Vagina (tissue), 2 donors: Measurements from ENCODE around the gene PPIB.

Experiments used
- POLR2A ChIP-seq, 2 donors: fragments of 450-650 bp; IDR thresholded peaks; one replicate each; pipeline ENCODE4 v1.6.1; 2017; ENCODE audit warnings: antibody characterized with exemption in 2 of 2, mild to moderate bottlenecking in 2 of 2, moderate library complexity in 2 of 2
- POLR2AphosphoS5 ChIP-seq, 2 donors: sonication (generic); formaldehyde crosslinking; IDR thresholded peaks; one replicate each; pipeline ENCODE4 v1.9.0; 2017; ENCODE audit warnings: antibody characterized with exemption in 2 of 2, mild to moderate bottlenecking in 2 of 2, low read depth in 1 of 2; ENCODE audit not compliant: insufficient read depth in 1 of 2
- TF ChIP-seq, protein P1 (sequence below), 3 experiments: fragments of 450-650 bp in 2 of 3; fragments of 200-600 bp in 1 of 3; sonication (generic) in 1 of 3; IDR thresholded peaks; one replicate each; pipeline ENCODE4 v1.5.1; 2017 to 2019; ENCODE audit warnings: antibody characterized with exemption in 3 of 3, mild to moderate bottlenecking in 2 of 3, moderate library complexity in 2 of 3

- TF ChIP-seq, protein P1, sequence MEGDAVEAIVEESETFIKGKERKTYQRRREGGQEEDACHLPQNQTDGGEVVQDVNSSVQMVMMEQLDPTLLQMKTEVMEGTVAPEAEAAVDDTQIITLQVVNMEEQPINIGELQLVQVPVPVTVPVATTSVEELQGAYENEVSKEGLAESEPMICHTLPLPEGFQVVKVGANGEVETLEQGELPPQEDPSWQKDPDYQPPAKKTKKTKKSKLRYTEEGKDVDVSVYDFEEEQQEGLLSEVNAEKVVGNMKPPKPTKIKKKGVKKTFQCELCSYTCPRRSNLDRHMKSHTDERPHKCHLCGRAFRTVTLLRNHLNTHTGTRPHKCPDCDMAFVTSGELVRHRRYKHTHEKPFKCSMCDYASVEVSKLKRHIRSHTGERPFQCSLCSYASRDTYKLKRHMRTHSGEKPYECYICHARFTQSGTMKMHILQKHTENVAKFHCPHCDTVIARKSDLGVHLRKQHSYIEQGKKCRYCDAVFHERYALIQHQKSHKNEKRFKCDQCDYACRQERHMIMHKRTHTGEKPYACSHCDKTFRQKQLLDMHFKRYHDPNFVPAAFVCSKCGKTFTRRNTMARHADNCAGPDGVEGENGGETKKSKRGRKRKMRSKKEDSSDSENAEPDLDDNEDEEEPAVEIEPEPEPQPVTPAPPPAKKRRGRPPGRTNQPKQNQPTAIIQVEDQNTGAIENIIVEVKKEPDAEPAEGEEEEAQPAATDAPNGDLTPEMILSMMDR (IDR thresholded peaks at IDR 0.05): peak in 2 of 3 experiments; percentile 12 to 17
- TF ChIP-seq POLR2A (IDR thresholded peaks at IDR 0.05): peak in 1 of 2 donors; percentile 69
- peak; percentile 83 to 90 for TF ChIP-seq POLR2AphosphoS5 (IDR thresholded peaks at IDR 0.05; ENCODE audit: insufficient read depth in 1 of 2, low read depth in 1 of 2)
These were observed at the start of gene PPIB for GRCh38 chr15:64162869-64163658.
